Measurements from ENCODE around the gene DMC1.

The DMC1 gene

DNA sequence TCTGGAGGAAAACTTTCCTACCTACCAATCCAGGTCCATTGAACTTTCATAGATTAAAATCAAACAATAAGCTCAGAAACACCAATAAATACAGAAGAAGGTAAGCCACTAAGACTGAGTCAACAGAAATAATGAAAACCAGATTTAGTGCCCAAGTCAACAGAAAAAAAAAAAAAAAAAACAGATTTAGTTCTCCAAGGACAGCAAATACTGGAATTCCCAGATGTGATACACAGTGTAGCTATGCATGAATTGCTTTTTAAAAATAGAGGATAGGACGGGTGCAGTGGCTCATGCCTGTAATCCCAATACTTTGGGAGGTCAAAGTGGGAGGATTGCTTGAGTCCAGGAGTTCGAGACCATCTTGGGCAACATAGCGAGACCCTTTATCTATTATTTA is 15.7 kb downstream of the DMC1 start:
- Histone ChIP-seq H3K27me3 (ENCODE audit: control insufficient read depth in 3 of 3, insufficient read depth in 3 of 3, low read depth in 1 of 3, low read length in 3 of 3) (no peaks in the 10 kb centered on the region), H2BK12ac (ENCODE audit: low read length) (no peak overlapping the region), H2AFZ (ENCODE audit: low read length) (no peak overlapping the region), H2BK5ac (ENCODE audit: low read length) (no peak overlapping the region), H3K4ac (ENCODE audit: low read length) (no peak overlapping the region), H4K8ac (ENCODE audit: low read depth, low read length) (no peak overlapping the region), H3K18ac (ENCODE audit: low read length) (no peak overlapping the region), H3K9ac (ENCODE audit: low read depth, low read length, poor library complexity) (no peak overlapping the region), H3K9me3 (replicated peaks in 1 of 2; ENCODE audit: control insufficient read depth in 2 of 2, insufficient read depth in 1 of 2, low read depth in 1 of 2, low read length in 2 of 2) (no peaks in the 10 kb centered on the region), H3K79me1 (ENCODE audit: low read depth, low read length) (no peaks in the 10 kb centered on the region), H3K27ac (replicated peaks; ENCODE audit: low read length) (no peak overlapping the region), H3K4me2 (ENCODE audit: insufficient read depth, low read length, poor library complexity, severe bottlenecking) (no peak overlapping the region), H3K23ac (ENCODE audit: low read depth, low read length, poor library complexity) (no peak overlapping the region), H3K36me3 (replicated peaks in 1 of 2; ENCODE audit: control insufficient read depth in 2 of 2, insufficient read depth in 2 of 2, low read length in 2 of 2) (no peaks in the 10 kb centered on the region), H4K91ac (ENCODE audit: low read depth, low read length, poor library complexity) (no peak overlapping the region), H3K4me1 (ENCODE audit: control insufficient read depth in 2 of 2, insufficient read depth in 1 of 2, low read depth in 1 of 2, low read length in 2 of 2) (no peaks in the 10 kb centered on the region), H2BK120ac (ENCODE audit: low read depth, low read length) (no peak overlapping the region), H2AK5ac (ENCODE audit: low read depth, low read length) (no peak overlapping the region), H2BK15ac (ENCODE audit: low read length) (no peak overlapping the region), H3K14ac (ENCODE audit: low read length) (no peak overlapping the region), H3K4me3 (ENCODE audit: low read length in 2 of 2) (no peak overlapping the region)
- DNase-seq (ENCODE audit: low spot score) = no peak
- no CpG with 5 or more reads among the region's 3 CpGs for WGBS, 2 donors (ENCODE audit: extremely low coverage in 2 of 2, insufficient read length in 2 of 2, insufficient replicate concordance in 1 of 2)

DNA sequence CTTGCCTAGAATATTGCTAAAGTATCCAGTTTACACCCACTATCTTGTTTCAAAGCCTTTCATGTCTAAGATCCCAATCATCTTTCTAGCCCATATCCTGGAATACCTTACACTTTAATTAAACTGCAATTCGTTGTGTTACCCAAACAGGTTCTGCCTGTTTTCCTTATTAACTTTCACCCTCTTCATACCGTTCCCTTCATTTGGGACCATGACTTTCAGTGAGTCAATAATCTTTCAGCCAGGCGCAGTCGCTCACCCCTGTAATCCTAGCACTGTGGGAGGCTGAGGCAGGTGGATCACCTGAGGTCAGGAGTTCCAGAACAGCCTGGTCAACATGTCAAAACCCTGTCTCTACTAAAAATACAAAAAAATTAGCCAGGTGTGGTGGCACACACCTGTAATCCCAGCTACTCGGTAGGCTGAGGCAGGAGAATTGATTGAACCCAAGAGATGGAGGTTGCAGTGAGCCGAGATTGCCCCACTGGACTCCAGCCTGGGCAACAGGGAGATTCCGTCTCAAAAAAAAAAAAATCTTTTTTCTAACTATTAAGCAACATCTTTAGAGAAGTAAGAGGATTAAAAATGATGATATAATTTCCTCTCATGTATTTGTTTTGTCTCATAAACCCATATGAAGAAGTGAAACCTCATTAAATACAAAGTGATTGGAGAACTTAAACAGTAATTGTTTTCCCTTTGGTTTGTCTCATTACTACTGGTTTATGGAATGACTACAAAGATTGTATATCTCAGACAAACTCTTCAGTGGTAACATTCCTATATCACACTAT is 20.7 kb downstream of the DMC1 start:
- H2BK15ac ChIP-seq (ENCODE audit: low read length) = no peak overlapping the region

DNA sequence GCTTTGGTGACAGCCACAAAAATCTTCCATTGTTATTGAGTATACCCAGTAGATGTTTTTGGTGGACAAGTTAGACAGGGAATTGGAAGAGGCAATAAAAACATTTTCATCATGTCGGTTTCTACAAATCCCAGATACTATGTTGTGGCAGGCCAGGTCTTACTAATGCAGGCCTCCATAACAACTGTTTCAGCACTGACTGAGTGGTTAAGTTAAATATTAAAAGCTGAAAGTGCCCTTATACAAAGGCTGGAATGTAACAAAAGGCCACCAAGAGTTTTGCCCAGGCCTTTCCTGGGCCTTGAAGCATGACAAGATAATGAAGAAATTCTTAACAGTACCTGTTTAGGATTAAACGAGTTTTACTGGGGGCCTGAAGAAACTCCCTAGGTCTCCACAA is 29.3 kb downstream of the DMC1 start:
- H3K9me3 ChIP-seq (replicated peaks in 1 of 2; ENCODE audit: control insufficient read depth in 2 of 2, insufficient read depth in 1 of 2, low read depth in 1 of 2, low read length in 2 of 2) = peaks cover 0 to 1% of the 10 kb centered on the region in 2 donors
- no peak overlapping the region for H3K4ac ChIP-seq (ENCODE audit: low read length)
- H3K4me2 ChIP-seq (ENCODE audit: insufficient read depth, low read length, poor library complexity, severe bottlenecking) = no peak overlapping the region
- H4K91ac ChIP-seq (ENCODE audit: low read depth, low read length, poor library complexity) = no peak overlapping the region
- H3K23ac ChIP-seq (ENCODE audit: low read depth, low read length, poor library complexity) = no peak overlapping the region
- H3K27ac ChIP-seq (replicated peaks; ENCODE audit: low read length) = no peak overlapping the region
- H3K36me3 ChIP-seq (replicated peaks in 1 of 2; ENCODE audit: control insufficient read depth in 2 of 2, insufficient read depth in 2 of 2, low read length in 2 of 2) = no peaks in the 10 kb centered on the region
- DNase-seq (ENCODE audit: low spot score) = no peak
- no peak overlapping the region for H2AK5ac ChIP-seq (ENCODE audit: low read depth, low read length)
- no peak overlapping the region for H2BK15ac ChIP-seq (ENCODE audit: low read length)
- H2AFZ ChIP-seq (ENCODE audit: low read length) = no peak overlapping the region
- WGBS, 2 donors (ENCODE audit: extremely low coverage in 2 of 2, insufficient read length in 2 of 2, insufficient replicate concordance in 1 of 2) = no CpG with 5 or more reads among the region's 2 CpGs
- H3K14ac ChIP-seq (ENCODE audit: low read length) = no peak overlapping the region
- H3K27me3 ChIP-seq (ENCODE audit: control insufficient read depth in 3 of 3, insufficient read depth in 3 of 3, low read depth in 1 of 3, low read length in 3 of 3) = no peaks in the 10 kb centered on the region
- no peak overlapping the region for H4K8ac ChIP-seq (ENCODE audit: low read depth, low read length)
- H2BK12ac ChIP-seq (ENCODE audit: low read length) = no peak overlapping the region
- no peaks in the 10 kb centered on the region for H3K79me1 ChIP-seq (ENCODE audit: low read depth, low read length)
- H2BK120ac ChIP-seq (ENCODE audit: low read depth, low read length) = no peak overlapping the region
- no peak overlapping the region for H3K18ac ChIP-seq (ENCODE audit: low read length)
- no peak overlapping the region for H3K4me3 ChIP-seq (ENCODE audit: low read length in 2 of 2)
- H2BK5ac ChIP-seq (ENCODE audit: low read length) = no peak overlapping the region
- no peak overlapping the region for H3K9ac ChIP-seq (ENCODE audit: low read depth, low read length, poor library complexity)
- no peaks in the 10 kb centered on the region for H3K4me1 ChIP-seq (ENCODE audit: control insufficient read depth in 2 of 2, insufficient read depth in 1 of 2, low read depth in 1 of 2, low read length in 2 of 2)

More for the DNA sequence above, 20.7 kb downstream of the DMC1 start:
- H3K9ac ChIP-seq (ENCODE audit: low read depth, low read length, poor library complexity) = no peak overlapping the region
- no peak overlapping the region for H2BK12ac ChIP-seq (ENCODE audit: low read length)
- H3K23ac ChIP-seq (ENCODE audit: low read depth, low read length, poor library complexity) = no peak overlapping the region
- no peak overlapping the region for H2BK5ac ChIP-seq (ENCODE audit: low read length)
- no peak overlapping the region for H2BK120ac ChIP-seq (ENCODE audit: low read depth, low read length)
- no peak overlapping the region for H2AK5ac ChIP-seq (ENCODE audit: low read depth, low read length)
- H3K4ac ChIP-seq (ENCODE audit: low read length) = no peak overlapping the region
- no peaks in the 10 kb centered on the region for H3K27me3 ChIP-seq (ENCODE audit: control insufficient read depth in 3 of 3, insufficient read depth in 3 of 3, low read depth in 1 of 3, low read length in 3 of 3)
- no peak overlapping the region for H4K8ac ChIP-seq (ENCODE audit: low read depth, low read length)
- H4K91ac ChIP-seq (ENCODE audit: low read depth, low read length, poor library complexity) = no peak overlapping the region
- no peak overlapping the region for H3K18ac ChIP-seq (ENCODE audit: low read length)
- no peak overlapping the region for H3K14ac ChIP-seq (ENCODE audit: low read length)
- DNase-seq (ENCODE audit: low spot score) = no peak
- H2AFZ ChIP-seq (ENCODE audit: low read length) = no peak overlapping the region
- H3K9me3 ChIP-seq (replicated peaks in 1 of 2; ENCODE audit: control insufficient read depth in 2 of 2, insufficient read depth in 1 of 2, low read depth in 1 of 2, low read length in 2 of 2) = no peaks in the 10 kb centered on the region
- H3K36me3 ChIP-seq (replicated peaks in 1 of 2; ENCODE audit: control insufficient read depth in 2 of 2, insufficient read depth in 2 of 2, low read length in 2 of 2) = no peaks in the 10 kb centered on the region
- no peak overlapping the region for H3K4me3 ChIP-seq (ENCODE audit: low read length in 2 of 2)
- H3K79me1 ChIP-seq (ENCODE audit: low read depth, low read length) = no peaks in the 10 kb centered on the region
- no peak overlapping the region for H3K27ac ChIP-seq (replicated peaks; ENCODE audit: low read length)
- H3K4me2 ChIP-seq (ENCODE audit: insufficient read depth, low read length, poor library complexity, severe bottlenecking) = no peak overlapping the region
- no peaks in the 10 kb centered on the region for H3K4me1 ChIP-seq (ENCODE audit: control insufficient read depth in 2 of 2, insufficient read depth in 1 of 2, low read depth in 1 of 2, low read length in 2 of 2)
- WGBS, 2 donors (ENCODE audit: extremely low coverage in 2 of 2, insufficient read length in 2 of 2, insufficient replicate concordance in 1 of 2) = no CpG with 5 or more reads among the region's 7 CpGs

DNA sequence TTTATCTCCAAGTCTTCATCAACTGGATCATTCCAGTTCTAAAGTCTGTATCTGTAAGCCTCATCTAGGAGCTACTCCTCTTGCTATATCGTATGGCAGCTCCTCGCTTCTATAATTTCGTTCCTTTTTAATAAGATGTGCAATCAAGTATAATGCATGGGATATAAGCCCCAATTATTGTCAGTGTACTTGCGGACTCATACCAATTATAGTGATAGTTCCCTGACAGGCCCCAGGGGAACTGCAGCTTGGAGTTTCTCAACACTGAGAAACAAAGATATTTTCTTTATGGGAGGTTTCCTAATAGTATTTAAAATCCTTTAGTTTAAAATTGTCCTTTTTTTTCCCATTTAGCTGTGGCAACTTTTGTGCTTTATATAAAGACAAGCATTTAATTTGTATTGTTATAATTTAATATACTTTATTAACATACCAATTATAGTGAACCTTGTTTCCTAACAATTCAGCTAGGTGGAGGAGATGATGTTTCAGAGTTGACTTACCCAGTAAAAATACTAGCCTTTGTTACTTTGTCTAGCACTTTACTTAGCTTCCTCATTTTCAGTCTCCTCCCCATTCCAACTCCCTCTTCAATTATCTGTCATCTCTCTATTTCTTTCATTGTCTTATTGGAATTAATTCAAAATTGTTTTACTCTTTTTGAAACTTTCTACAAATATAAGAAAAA is 38.6 kb downstream of the DMC1 start:
- no peak overlapping the region for H3K4me3 ChIP-seq (ENCODE audit: low read length in 2 of 2)
- no peak overlapping the region for H2BK12ac ChIP-seq (ENCODE audit: low read length)
- H3K27ac ChIP-seq (replicated peaks; ENCODE audit: low read length) = no peak overlapping the region
- H3K23ac ChIP-seq (ENCODE audit: low read depth, low read length, poor library complexity) = no peak overlapping the region
- no peak overlapping the region for H4K91ac ChIP-seq (ENCODE audit: low read depth, low read length, poor library complexity)
- H3K27me3 ChIP-seq (ENCODE audit: control insufficient read depth in 3 of 3, insufficient read depth in 3 of 3, low read depth in 1 of 3, low read length in 3 of 3) = no peaks in the 10 kb centered on the region
- no peak overlapping the region for H2BK5ac ChIP-seq (ENCODE audit: low read length)
- H2AK5ac ChIP-seq (ENCODE audit: low read depth, low read length) = no peak overlapping the region
- H3K36me3 ChIP-seq (replicated peaks in 1 of 2; ENCODE audit: control insufficient read depth in 2 of 2, insufficient read depth in 2 of 2, low read length in 2 of 2) = no peaks in the 10 kb centered on the region
- WGBS, 2 donors (ENCODE audit: extremely low coverage in 2 of 2, insufficient read length in 2 of 2, insufficient replicate concordance in 1 of 2) = no CpG with 5 or more reads among the region's 4 CpGs
- no peak overlapping the region for H3K4ac ChIP-seq (ENCODE audit: low read length)
- H3K18ac ChIP-seq (ENCODE audit: low read length) = no peak overlapping the region
- H2BK120ac ChIP-seq (ENCODE audit: low read depth, low read length) = no peak overlapping the region
- peaks cover 0 to 8% of the 10 kb centered on the region in 2 donors for H3K4me1 ChIP-seq (ENCODE audit: control insufficient read depth in 2 of 2, insufficient read depth in 1 of 2, low read depth in 1 of 2, low read length in 2 of 2)
- no peak for DNase-seq (ENCODE audit: low spot score)
- H3K4me2 ChIP-seq (ENCODE audit: insufficient read depth, low read length, poor library complexity, severe bottlenecking) = no peak overlapping the region
- no peak overlapping the region for H2BK15ac ChIP-seq (ENCODE audit: low read length)
- no peaks in the 10 kb centered on the region for H3K9me3 ChIP-seq (replicated peaks in 1 of 2; ENCODE audit: control insufficient read depth in 2 of 2, insufficient read depth in 1 of 2, low read depth in 1 of 2, low read length in 2 of 2)
- H3K79me1 ChIP-seq (ENCODE audit: low read depth, low read length) = no peaks in the 10 kb centered on the region
- peak overlapping the region; percentile 79 for H2AFZ ChIP-seq (ENCODE audit: low read length)
- no peak overlapping the region for H3K9ac ChIP-seq (ENCODE audit: low read depth, low read length, poor library complexity)
- H3K14ac ChIP-seq (ENCODE audit: low read length) = no peak overlapping the region
- H4K8ac ChIP-seq (ENCODE audit: low read depth, low read length) = no peak overlapping the region
